H1 (cell line): ENCODE results near the gene ITGB5. TPM values are rescaled to one million over a fixed set of nuclear protein-coding genes. Genes with fewer than 3 reads are reported as not detected.

Source experiments
- GABPA ChIP-seq: IDR thresholded peaks from 2 replicates; pipeline ENCODE4 v1.6.1; 2011; ENCODE audit warnings: mild to moderate bottlenecking, low read length, moderate library complexity, borderline replicate concordance; ENCODE audit not compliant: insufficient read depth
- NANOG ChIP-seq: IDR thresholded peaks from 2 replicates; pipeline ENCODE4 v1.6.1; 2011; ENCODE audit warnings: low read length, low read depth, mild to moderate bottlenecking, inconsistent platforms; ENCODE audit not compliant: insufficient read depth, poor library complexity, severe bottlenecking
- SAP30 ChIP-seq: fragments of 300-600 bp; sonication (generic); IDR thresholded peaks from 2 replicates; pipeline ENCODE4 v1.7.1; 2012; ENCODE audit warnings: low read length, moderate library complexity, mild to moderate bottlenecking, inconsistent platforms; ENCODE audit not compliant: insufficient read depth, insufficient replicate concordance
- SP2 ChIP-seq: IDR thresholded peaks from 2 replicates; pipeline ENCODE4 v1.6.1; 2012; ENCODE audit warnings: mild to moderate bottlenecking, low read length, inconsistent platforms
- SUZ12 ChIP-seq: fragments of 200-600 bp; sonication (generic); IDR thresholded peaks from 2 replicates; pipeline ENCODE4 v1.6.1; 2012; ENCODE audit warnings: mild to moderate bottlenecking, inconsistent platforms, low read length, moderate library complexity, mixed read lengths
- polyA plus RNA-seq, 7 experiments: library from polyadenylated mRNA; depleted of rRNA in 3 of 7; stranded (reverse) in 5 of 7; unstranded in 2 of 7; fragments of >200 nt in 5 of 7; fragments of 200-250 nt in 2 of 7; gene quantifications; 1 replicate in 5 of 7; 2 replicates in 1 of 7; 4 replicates in 1 of 7; pipeline versions ENCODE4 v1.2.1 to v1.2.3, GENCODE V29; 2011 to 2013; ENCODE audit warnings: missing spikeins in 2 of 7, mixed read lengths in 2 of 7
- total RNA-seq: library from RNA; stranded (reverse); fragmentation: NEBNext Ultra II Directional; extraction: Animal tissue kit (Norgen Biotek cat#: 25700); gene quantifications from 2 replicates; pipeline ENCODE4 v1.2.1, GENCODE V29; 2021
- TF ChIP-seq, protein P1 (sequence below), 3 experiments: IDR thresholded peaks; 1 replicate in 2 of 3; 2 replicates in 1 of 3; pipeline versions ENCODE4 v1.5.1 to v1.6.1; 2011; ENCODE audit warnings: low read length in 3 of 3, mild to moderate bottlenecking in 3 of 3, inconsistent platforms in 2 of 3, low read depth in 1 of 3, moderate library complexity in 1 of 3; ENCODE audit not compliant: insufficient read depth in 1 of 3; ENCODE audit errors: control extremely low read depth in 1 of 3

ITGB5 gene
- total and polyA plus RNA-seq, 2 of the 8 experiments (the other 6 are each of a cell fraction or from before 2014, with no cell fraction given): 101 to 268 TPM

DNA sequence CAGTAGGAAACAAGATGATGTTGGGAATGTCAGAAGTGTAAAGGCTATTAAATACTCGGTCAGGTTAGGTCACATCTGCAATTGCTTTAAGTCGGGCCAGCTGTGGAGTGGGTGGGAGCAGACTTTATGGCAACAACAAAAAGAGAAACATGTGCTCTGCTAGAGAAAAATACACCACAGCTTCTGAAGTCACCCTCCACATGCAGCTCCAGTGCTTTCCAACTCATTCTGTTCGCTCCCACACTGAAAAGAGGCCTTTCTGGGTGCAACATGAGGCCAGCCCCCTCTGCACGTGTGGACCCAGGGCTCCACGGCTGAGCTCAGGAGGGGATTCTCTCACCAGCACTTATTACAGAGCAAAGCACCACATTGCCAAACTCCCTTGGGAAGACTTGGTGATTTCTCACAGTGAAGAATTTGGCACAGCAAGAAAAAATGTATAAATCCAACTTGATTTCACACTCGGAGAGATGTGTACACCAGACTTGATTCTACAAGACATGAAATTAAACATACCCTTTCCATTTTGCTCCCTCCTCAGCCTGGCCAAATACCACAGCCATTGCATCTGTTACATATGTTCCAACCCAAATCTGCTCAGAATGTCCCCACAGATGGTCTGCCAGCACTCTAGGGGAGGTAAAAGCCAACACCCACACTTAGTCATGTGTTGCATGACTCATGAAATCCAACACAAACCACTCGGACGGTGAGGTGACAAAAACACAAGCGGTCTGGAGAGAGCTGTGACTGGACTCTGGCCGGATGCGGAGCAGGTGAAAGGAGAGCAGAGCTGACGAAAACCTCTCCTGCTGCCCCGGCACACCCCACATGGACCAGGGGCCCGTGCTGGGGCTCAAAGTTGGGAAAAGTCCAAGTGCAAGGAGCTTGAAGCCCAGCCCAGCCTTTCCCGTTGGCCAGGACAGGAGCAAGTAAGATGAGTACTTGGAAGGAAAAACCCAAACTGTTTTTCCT is 74.6 kb downstream of the ITGB5 start (continued):
- TF ChIP-seq SP2 (no peak), NANOG (no peak), SAP30 (no peak), GABPA (no peak), SUZ12 (no peak)
- TF ChIP-seq, protein P1, sequence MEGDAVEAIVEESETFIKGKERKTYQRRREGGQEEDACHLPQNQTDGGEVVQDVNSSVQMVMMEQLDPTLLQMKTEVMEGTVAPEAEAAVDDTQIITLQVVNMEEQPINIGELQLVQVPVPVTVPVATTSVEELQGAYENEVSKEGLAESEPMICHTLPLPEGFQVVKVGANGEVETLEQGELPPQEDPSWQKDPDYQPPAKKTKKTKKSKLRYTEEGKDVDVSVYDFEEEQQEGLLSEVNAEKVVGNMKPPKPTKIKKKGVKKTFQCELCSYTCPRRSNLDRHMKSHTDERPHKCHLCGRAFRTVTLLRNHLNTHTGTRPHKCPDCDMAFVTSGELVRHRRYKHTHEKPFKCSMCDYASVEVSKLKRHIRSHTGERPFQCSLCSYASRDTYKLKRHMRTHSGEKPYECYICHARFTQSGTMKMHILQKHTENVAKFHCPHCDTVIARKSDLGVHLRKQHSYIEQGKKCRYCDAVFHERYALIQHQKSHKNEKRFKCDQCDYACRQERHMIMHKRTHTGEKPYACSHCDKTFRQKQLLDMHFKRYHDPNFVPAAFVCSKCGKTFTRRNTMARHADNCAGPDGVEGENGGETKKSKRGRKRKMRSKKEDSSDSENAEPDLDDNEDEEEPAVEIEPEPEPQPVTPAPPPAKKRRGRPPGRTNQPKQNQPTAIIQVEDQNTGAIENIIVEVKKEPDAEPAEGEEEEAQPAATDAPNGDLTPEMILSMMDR (IDR thresholded peaks at IDR 0.05; ENCODE audit: control extremely low read depth in 1 of 3, insufficient read depth in 1 of 3, low read depth in 1 of 3, low read length in 3 of 3): no peak
